SW480 (cell line): ENCODE measurements around the gene CD300A.
"Not testable (repeated sequence)": the region's sequence is repeated elsewhere in the genome, so short reads cannot be mapped to it uniquely, and the experiment has no call there.

ENCODE experiments used
- DNase-seq: peaks from one replicate; pipeline ENCODE4 v3.0.0-alpha.2; 2016; ENCODE audit warnings: low spot score

The CD300A gene

DNA sequence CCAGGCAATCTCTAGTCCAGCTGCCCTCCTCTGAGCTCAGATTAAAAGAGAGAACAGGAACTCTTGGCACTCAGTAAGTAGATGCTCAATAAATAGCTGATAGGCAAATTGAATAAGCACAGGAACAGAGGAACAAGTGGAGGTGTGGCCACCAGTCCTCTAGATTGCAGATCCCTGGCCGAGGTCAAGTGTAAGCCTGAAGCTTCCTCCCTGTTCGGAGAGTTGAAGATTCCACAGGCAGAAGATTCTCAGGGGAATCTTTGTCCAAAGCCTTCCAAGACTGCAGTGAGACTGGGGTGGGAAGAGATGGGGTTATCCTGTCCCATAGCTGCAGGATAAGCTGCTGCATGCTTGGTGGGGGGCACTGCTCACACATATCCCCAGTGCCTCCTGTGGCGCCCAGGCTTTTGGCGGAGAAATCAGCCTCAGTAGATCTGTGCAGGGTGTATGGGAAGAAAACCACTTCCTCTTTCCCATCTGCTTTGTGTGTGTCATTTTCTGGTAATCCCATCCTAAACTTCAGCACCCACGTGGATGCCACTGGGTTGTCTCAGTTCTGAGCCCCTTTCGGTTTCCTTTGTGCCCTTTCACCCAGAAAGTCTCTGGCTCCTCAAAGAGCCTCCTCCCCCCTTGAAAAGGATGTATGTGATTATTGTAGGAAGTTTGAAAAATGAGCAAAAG, 12.1 kb downstream of the CD300A start:
- no peak for DNase-seq

DNA sequence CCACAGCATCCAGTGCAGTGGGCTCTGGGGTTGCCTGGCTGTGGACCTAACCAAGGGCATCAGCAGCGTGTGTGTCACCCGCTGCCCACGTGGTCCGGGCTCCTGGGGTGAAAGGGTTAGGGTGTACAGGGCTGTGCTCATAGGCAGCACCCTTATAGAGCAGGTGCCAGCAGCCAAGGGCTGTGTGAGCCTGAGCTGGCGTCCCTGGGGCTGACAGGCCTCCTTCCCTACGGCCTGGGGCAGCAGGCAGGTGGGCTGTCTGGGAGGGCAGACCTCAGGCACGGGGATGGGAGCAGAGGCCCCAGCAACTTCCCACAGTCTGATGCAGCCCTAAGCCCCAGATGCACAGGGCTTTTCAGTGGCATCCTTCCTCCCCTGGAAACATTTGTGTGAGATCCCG, 13.9 kb downstream of the CD300A start:
- DNase-seq: no peak

DNA sequence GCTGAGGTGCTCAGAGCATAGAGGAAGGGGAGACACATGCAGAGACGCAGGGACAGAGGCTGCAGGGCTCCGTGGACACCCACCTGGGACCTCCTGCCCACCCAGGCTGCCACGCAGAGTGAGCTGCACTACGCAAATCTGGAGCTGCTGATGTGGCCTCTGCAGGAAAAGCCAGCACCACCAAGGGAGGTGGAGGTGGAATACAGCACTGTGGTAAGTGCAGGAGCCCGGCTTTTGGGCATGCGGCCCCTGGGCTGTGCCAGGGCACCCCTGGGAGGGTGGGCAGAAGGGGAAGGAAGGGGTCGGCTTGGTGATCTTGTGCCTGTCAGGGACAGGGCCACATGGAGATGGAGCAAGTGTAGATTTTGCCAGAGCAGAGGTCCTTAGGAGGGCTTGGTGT, 15.2 kb downstream of the CD300A start:
- no peak for DNase-seq

DNA sequence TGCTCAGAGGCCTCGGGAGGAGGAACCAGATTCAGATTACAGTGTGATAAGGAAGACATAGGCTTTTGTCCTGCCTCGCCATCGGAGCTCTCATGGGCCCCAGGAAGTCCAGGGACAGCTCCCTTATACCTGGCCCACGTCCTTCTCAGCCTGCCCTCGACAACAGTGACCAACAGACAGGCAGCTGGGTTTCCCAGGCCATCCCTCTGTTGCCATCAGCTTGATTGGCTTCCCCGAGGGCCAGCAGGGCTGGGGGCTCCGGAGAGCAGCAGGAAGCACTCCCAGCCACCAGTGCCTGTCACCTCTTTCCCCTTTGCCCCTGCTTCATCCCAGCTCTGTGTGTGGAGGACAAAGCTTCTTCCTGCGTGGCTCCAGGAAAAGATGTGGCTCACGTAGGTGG, 17.6 kb downstream of the CD300A start:
- DNase-seq: no peak

DNA sequence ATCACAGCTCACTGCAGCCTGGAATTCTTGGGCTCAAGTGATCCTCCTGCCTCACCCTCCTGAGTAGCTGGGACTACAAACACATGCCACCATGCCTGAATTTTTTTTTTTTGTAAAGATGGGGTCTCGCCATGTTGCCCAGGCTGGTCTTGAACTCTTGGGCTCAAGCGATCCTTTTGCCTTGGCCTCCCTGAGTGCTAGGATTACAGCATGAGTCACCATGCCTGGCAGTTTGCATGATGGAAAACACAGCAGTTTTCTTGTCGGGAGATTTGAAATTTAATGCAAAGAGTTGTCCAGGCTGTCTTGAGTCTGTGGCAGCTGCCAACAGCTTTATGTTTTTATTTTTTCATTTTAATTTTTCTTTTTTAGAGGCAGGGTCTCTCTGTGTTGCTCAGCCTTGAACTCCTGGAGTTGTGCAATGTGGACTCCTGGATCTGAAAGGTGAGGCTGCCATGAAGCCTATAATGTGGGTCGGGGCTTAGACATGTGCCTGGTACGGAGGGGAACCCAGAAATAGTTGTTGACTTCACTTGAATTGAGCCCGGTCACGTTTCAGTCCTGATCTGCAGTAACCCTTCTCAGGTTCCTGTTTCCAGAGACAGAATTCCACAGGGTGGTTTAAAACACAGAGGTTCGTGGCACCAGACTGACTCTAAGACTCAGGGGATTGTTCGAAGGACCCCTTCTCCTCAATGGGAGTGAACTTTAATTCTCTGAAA, 18.7 kb downstream of the CD300A start:
- DNase-seq: no peak

DNA sequence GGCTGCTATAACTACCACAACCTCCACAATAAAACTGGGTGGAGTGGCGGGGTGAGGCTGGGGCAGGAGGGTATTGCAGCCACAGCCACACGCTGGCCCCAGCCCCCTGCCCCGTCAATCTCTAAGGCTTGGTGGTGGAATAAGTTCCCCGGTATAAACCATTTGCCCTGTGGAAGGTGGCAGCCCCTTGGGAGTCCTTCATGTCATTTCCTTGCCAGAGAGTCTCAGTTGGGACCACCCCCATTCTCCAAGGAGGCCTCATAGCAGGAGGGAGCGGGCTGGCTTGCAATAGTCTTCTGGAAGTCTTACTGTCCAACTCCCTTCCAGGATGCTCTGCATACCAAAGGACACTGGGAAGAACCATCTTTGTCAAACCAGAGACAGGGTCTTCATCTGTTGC, 19.4 kb downstream of the CD300A start:
- no peak for DNase-seq

DNA sequence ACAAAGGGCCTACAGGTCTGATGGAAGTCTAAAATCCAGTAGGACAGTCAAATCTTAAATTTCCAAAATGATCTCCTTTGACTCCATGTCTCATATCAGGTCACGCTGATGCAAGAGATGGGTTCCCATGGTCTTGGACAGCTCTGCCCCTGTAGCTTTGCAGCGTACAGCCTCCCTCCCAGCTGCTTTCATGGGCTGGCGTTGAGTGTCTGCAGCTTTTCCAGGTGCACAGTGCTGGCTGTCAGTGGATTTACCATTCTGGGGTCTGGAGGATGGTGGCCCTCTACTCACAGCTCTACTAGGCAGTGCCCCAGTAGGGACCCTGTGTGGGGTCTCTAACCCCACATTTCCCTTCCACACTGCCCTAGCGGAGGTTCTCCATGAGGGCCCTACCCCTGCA, 21.8 kb downstream of the CD300A start:
- not testable (repeated sequence) for DNase-seq

DNA sequence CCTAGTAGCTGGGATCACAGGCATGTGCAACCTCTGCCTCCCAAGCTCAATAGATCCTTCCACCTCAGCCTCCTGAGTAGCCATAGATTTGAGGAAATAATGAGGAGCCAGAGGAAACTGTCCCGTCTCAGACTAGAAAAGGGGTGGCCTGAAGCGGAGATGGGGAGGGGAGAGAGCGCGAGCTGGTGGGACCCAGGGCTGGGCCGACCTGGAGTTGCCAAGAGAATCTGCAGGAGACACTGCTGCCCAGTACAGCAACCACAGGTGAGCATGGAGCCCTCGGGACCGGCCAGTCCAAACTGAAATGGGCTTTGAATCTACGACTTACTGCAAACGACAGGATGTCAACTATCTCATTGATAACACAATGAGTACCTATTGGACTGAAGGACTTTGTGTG, 24.3 kb downstream of the CD300A start:
- DNase-seq: no peak

DNA sequence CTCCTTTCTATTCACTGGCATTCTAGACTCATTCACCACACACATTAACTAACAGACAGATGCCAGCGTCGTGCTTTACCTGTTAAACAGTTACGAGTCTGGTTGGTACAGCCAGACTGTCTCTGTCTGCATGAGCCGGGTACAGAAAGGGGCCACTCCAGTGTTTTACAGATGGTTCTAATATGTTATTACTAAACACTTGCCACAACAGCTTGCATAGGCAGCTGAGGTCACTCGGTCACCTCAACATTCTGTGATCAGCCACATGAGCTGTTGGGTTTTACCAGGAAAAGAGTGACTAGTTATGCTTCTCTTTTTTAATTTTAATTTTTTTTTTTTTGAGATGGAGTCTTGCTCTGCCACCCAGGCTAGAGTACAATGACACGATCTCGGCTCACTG, 25.2 kb downstream of the CD300A start:
- DNase-seq: no peak

DNA sequence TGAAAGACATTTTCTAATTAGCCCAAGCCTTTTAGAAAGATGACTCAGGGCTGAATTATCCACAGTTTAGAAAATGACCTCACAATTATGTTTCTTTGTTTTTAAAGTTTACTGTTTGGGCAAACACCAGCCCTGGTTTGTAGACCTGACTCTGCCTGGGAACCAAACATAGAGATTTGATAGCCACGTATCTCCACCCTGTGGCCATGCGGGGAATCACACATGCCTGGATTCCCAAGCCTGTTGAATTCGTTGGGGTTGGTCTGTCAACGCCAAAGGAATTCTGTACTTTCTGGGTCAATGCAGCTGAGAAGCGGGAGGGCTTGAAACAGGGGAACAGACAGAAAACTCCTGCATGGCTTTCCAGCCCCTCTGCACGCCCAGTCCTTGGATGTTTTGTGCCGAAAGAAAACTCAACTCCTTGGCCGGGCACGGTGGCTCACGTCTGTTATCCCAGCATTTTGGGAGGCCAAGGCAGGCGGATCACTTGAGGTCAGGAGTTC, 26.9 kb downstream of the CD300A start:
- DNase-seq: peak; percentile 66

DNA sequence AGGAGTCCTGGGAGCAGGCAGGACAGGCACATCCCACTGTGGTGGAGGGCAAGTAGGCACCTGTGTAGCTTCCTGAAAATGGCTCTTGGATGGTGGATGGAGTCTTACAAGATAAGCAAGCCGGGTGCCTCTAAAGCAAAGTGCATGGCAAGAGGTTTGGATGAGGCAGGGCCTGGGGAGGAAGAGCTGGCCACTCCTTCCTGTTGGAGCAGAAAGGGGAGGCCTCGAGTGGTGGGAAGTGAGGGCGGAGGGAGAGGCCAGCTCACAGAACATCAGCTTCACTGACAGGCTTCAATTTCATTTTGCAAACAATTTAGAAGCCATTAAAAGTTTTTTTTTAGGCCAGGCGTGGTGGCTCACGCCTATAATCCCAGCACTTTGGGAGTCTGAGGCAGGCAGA, 31.0 kb downstream of the CD300A start:
- no peak for DNase-seq

DNA sequence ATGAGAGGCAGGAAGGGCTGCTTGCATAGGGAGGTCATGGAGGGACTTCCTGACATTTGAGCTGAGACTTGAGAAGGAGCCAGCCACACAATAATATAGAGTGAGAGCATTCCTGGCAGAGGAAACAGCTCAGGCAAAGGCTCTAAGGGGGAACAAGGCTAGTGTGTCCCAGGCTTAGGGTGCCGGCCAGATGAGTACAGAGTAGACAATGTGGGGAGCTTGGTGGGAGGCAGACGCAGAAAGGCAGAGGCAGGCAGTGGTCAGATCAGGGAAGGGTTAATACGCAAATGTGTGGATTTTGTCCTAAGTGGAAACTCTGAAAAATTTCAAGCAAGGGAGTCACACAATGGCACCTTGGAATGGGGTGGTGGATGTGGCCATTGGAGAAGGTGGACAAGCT, 33.6 kb downstream of the CD300A start:
- no peak for DNase-seq

DNA sequence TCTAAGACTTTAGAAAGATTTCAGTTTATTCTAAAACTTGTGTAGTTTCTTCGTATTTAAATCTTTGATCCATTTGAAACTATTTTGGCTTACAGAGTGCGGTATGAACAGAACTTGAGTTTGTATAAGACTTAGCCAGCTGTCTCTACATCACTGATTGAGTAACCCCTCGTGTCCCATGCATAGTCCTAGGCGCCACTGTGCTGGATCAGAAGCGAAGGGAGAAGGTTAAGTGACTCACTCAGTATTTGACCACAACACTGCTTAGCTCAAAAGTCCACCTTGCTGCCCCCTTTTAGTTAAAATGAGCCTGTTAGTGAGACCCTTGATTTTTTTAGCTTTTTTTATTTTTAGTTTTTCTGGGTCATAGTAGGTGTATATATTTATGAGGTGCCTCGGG, 36.4 kb downstream of the CD300A start:
- DNase-seq: no peak

DNA sequence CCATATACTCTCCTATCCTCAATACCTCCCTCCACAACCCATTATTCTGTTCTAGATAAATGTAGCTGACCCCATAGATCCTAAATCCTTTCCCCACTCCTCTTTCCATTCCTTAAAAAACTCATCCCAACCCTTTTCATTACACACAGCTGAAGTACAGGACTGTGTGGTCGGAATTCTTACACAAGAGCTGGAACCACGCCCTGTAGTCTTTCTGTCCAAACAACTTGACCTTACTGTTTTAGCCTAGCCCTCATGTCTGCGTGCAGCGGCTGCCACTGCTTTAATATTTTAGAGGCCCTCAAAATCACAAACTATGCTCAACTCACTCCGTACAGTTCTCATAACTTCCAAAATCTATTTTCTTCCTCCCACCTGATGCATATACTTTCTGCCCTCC, 37.5 kb downstream of the CD300A start:
- not testable (repeated sequence) for DNase-seq

DNA sequence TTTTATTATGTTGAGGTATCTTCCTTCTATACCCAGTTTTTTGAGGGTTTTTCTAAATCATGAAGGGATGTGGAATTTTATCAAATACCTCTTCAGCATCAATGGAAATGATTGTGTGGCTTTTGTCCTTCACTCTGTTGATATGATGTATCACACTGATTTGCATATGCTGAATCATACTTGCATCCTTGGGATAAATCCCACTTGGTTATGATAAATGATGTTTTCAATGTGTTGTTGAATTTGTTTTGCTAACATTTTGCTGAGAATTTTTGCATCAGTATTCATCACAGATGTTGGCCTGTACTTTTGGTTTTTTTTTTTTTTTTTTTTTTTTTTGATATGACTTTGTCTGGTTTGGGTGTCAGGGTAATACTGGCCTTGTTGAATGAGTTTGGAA, 41.7 kb downstream of the CD300A start:
- no peak for DNase-seq

DNA sequence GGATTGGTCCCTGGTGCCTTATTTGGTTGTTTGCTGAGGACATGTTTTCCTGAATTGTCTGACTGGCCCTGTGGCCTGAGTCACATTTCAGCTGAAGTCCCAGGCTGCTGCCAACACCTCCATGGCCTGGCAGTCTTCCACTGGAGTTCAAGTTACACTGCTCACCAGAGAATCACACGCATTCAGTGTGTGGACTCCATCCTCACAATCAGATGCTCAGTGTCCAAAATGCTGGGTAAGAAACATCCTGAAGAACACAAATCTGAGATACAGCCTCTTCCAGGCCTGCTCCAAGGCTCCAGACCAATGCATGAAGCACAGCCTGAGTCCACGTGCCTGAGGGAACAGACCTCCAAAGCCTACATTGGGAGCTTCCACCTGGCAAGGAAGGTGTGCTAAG, 45.6 kb downstream of the CD300A start:
- no peak for DNase-seq

DNA sequence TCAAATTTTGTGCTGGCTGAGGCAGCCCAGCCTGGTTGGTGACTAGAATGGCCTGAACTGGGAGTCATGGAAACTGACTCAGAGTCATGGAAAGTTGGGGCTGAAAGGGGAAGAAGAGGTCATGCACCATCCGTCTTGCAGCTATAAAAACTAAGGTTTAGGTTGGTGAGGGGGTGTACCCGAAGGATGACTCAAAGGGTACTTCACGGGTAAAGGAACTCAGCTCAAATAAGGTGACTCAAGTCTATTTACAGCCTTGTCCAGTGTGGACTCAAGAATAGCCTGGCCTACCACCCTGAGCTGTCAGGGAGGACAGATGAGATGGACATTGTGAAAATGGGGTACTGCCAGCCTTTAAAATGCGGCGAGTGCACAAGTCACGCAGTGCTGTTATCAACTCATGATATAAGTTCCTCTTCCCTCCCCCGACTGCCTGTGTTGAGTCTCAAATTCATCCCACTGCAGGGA, 46.2 kb downstream of the CD300A start:
- no peak for DNase-seq

DNA sequence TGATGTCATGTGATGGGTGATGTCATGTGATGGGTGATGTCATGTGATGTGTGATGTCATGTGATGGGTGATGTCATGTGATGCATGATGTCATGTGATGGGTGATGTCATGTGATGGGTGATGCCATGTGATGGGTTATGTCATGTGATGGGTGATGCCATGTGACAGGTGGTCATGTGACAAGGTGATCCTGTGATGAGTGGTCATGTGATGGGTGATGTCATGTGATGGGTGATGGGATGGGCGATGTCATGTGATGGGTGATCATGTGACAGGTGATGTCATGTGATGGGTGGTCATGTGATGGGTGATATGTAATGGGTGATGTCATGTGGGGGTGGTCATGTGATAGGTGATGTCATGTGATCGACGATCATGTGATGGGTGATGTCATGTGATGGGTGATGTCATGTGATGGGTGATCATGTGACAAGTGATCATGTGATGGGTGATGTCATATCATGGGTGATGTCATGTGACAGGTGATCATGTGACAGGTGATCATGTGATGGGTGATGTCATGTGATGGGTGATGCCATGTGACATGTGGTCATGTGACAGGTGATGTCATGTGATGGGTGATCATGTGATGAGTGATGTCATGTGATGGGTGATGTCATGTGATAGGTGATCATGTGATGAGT, 47.7 kb downstream of the CD300A start:
- DNase-seq: no peak

DNA sequence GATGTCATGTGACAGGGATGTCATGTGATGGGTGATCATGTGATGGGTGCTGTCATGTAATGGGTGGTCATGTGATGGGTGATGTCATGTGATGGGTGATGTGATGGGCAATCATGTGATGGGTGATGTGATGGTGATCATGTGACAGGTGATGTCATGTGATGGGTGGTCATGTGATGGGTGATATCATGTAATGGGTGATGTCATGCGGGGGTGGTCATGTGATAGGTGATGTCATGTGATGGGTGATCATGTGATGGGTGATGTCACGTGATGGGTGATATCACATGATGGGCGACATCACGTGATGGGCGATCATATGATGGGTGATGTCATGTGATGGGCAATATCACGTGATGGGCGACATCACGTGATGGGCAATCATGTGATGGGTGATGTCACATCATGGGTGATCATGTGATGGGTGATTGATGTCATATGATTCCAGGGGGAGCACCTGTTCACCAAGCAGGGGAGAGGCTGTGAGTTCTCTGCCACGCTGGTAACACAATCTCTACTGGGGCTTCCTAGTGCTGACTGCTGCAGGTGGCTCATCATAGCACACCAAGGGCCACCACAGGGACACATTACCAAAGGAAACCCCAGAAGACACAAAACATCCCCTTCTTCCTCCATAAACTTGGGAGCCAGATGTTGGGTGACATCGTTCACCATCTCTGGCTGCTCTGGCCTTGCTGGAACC, 48.3 kb downstream of the CD300A start:
- DNase-seq: no peak

DNA sequence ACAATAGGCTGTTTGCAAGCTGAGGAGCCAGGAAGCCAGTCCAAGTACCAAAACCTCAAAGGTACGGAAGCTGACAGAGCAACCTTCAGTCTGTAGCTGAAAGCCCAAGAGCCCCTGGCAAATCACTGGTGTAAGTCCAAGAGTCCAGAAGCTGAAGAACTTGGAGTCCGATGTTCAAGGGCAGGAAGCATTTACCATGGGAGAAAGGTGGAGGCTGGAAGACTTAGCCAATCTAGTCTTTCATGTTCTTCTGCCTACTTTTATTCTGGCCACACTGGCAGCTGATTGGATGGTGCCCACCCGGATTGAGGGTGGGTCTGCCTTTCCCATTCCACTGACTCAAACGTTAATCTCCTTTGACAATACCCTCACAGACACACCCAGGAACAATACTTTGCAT, 49.5 kb downstream of the CD300A start:
- no peak for DNase-seq

DNA sequence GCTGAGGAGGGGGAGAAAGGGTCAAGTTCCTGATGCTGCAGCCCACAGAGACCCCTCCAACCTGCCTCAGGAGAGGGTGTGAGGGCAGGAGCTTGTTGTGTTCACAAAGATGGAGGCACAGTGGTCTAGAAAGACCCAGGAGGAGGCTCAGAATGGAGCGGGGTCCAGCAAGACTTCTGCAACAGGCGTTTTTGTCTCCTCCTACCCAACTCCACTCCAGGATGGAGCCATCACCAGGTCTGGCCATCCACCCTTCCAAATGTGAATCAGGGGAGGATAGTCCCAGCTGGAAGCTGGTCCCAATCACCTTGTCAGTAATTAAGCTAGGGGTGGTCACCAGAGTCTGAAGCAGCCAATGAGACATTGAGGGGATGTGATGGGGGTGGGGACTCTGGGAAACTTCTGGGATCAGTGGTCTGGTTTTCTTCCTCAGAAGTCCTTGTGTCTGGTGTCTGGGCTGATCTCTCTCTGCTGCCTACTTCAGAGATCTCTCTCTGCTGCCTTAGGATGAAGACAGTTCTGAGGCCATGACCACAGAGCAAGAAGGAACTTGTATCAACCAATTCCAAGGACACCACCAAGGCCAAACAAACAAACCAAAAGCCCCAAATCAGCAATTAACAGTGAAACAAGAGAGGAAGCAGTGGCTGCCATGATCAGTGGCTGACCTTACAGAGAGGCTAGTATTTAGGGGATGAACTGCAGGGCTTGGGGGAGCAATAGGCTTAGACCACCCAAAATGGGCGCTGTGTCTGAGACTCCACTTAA, 50.3 kb downstream of the CD300A start:
- no peak for DNase-seq
